GM21526 (cell line): ENCODE data around the gene DDX10.

Source experiments
- ATAC-seq: cut with Tn5 transposase; IDR thresholded peaks from one replicate; pipeline ENCODE4 v1.9.1; 2021; ENCODE audit warnings: moderate library complexity; ENCODE audit not compliant: unreplicated experiment, low FRiP score

DDX10 gene

GRCh38 chr11:108859510-108859909 is 194.6 kb downstream of the DDX10 start:
- ATAC-seq, result no peak

GRCh38 chr11:108863528-108863927 is 198.7 kb downstream of the DDX10 start:
- no peak for ATAC-seq

- no peak for ATAC-seq
Observed at GRCh38 chr11:108865406-108865805, 200.5 kb downstream of the DDX10 start.

GRCh38 chr11:108866781-108867180 is 201.9 kb downstream of the DDX10 start:
- no peak for ATAC-seq

GRCh38 chr11:108870373-108871020 is 205.6 kb downstream of the DDX10 start:
- ATAC-seq, result no peak

- ATAC-seq, result no peak
Observed at GRCh38 chr11:108871152-108871551, 206.3 kb downstream of the DDX10 start.

- ATAC-seq, result no peak
Observed at GRCh38 chr11:108871867-108872266, 207.0 kb downstream of the DDX10 start.

- no peak for ATAC-seq
Observed at GRCh38 chr11:108872781-108873291, 208.0 kb downstream of the DDX10 start.

GRCh38 chr11:108873310-108873709 is 208.4 kb downstream of the DDX10 start:
- ATAC-seq, result no peak

- no peak for ATAC-seq
Observed at GRCh38 chr11:108873941-108874340, 209.1 kb downstream of the DDX10 start.

GRCh38 chr11:108875134-108875533 is 210.3 kb downstream of the DDX10 start:
- no peak for ATAC-seq

GRCh38 chr11:108877178-108877577 is 212.3 kb downstream of the DDX10 start:
- no peak for ATAC-seq

- no peak for ATAC-seq
Observed at GRCh38 chr11:108880510-108880909, 215.6 kb downstream of the DDX10 start.

- ATAC-seq, result no peak
Observed at GRCh38 chr11:108881131-108881530, 216.3 kb downstream of the DDX10 start.

GRCh38 chr11:108882211-108882831 is 217.5 kb downstream of the DDX10 start:
- ATAC-seq, result no peak

- no peak for ATAC-seq
Observed at GRCh38 chr11:108886005-108886659, 221.3 kb downstream of the DDX10 start.

- ATAC-seq, result no peak
Observed at GRCh38 chr11:108886660-108887009, 221.8 kb downstream of the DDX10 start.

- no peak for ATAC-seq
Observed at GRCh38 chr11:108887436-108888238, 222.8 kb downstream of the DDX10 start.

GRCh38 chr11:108890482-108891105 is 225.7 kb downstream of the DDX10 start:
- no peak for ATAC-seq

- ATAC-seq, result no peak
Observed at GRCh38 chr11:108891143-108891542, 226.3 kb downstream of the DDX10 start.
